GM12873 (cell line): ENCODE results near the gene RIPPLY1.

Source experiments
- CTCF ChIP-seq: IDR thresholded peaks from 2 replicates; pipeline ENCODE4 v1.5.1; 2012; ENCODE audit warnings: low read depth, mild to moderate bottlenecking, moderate library complexity, low read length, control low read depth; ENCODE audit not compliant: insufficient read depth; ENCODE audit errors: missing control alignments

RIPPLY1 gene

GRCh38 chrX:106946464-106946863, 43.3 kb upstream of the RIPPLY1 start:
- no peak for TF ChIP-seq CTCF

- TF ChIP-seq CTCF: no peak
Measured at GRCh38 chrX:106940068-106940467, 36.9 kb upstream of the RIPPLY1 start.

- TF ChIP-seq CTCF: no peak
Measured at GRCh38 chrX:106939566-106939965, 36.4 kb upstream of the RIPPLY1 start.

- no peak for TF ChIP-seq CTCF
Measured at GRCh38 chrX:106936246-106936645, 33.1 kb upstream of the RIPPLY1 start.

- no peak for TF ChIP-seq CTCF
Measured at GRCh38 chrX:106935175-106935574, 32.0 kb upstream of the RIPPLY1 start.

- no peak for TF ChIP-seq CTCF
Measured at GRCh38 chrX:106933538-106933961, 30.4 kb upstream of the RIPPLY1 start.

GRCh38 chrX:106932960-106933537, 29.9 kb upstream of the RIPPLY1 start:
- TF ChIP-seq CTCF: no peak
